BE2C (cell line): ENCODE data around the gene GPN2.
A peak's percentile ranks its signal among the peaks of the same experiment; 100 is the strongest.
"Not testable (repeated sequence)": the region's sequence is repeated elsewhere in the genome, so short reads cannot be mapped to it uniquely, and the experiment has no call there.

ENCODE experiments used
- DNase-seq: peaks from one replicate; pipeline ENCODE4 v3.0.0-alpha.2; 2020
- H3K27me3 ChIP-seq: fragments of 250-450 bp; sonication (Bioruptor Pico); 2 replicates; pipeline ENCODE4 v1.5.1; 2020; ENCODE audit warnings: mild to moderate bottlenecking
- H3K36me3 ChIP-seq: fragments of 250-450 bp; sonication (Bioruptor Pico); 2 replicates; pipeline ENCODE4 v1.5.1; 2020; ENCODE audit warnings: mild to moderate bottlenecking
- H3K4me1 ChIP-seq: fragments of 250-450 bp; sonication (Bioruptor Pico); 2 replicates; pipeline ENCODE4 v1.5.1; 2020
- H3K4me3 ChIP-seq: 2 replicates; pipeline ENCODE4 v1.5.1; 2011; ENCODE audit warnings: low read depth, low read length
- H3K9me3 ChIP-seq: fragments of 250-450 bp; sonication (Bioruptor Pico); 2 replicates; pipeline ENCODE4 v1.5.1; 2020
- CTCF ChIP-seq: IDR thresholded peaks from 2 replicates; pipeline ENCODE4 v1.5.1; 2012; ENCODE audit warnings: mild to moderate bottlenecking, low read depth, low read length

The GPN2 gene

GRCh38 chr1:26852701-26853100 lies 37.4 kb downstream of the GPN2 start:
- Histone ChIP-seq H3K9me3 (no peaks in the 10 kb centered on the region), H3K4me1 (no peaks in the 10 kb centered on the region), H3K27me3 (no peaks in the 10 kb centered on the region), H3K4me3 (no peak overlapping the region), H3K36me3 (peaks cover 3% of the 10 kb centered on the region; the same call in 1 of the 2 replicates)
- no peak for TF ChIP-seq CTCF
- DNase-seq, result no peak

- H3K4me1 ChIP-seq, result no peaks in the 10 kb centered on the region
- no peak for DNase-seq
- no peak overlapping the region for H3K4me3 ChIP-seq
- H3K27me3 ChIP-seq, result no peaks in the 10 kb centered on the region
- 0 out of 2 replicates have a peak, but pooled peaks have one; percentile 9 for TF ChIP-seq CTCF
- no peaks in the 10 kb centered on the region for H3K9me3 ChIP-seq
- peaks cover 3% of the 10 kb centered on the region; the same call in 1 of the 2 replicates for H3K36me3 ChIP-seq
Observed at GRCh38 chr1:26851106-26851684, 38.9 kb downstream of the GPN2 start.

GRCh38 chr1:26848941-26849774 lies 40.9 kb downstream of the GPN2 start:
- Histone ChIP-seq H3K4me3 (no peak overlapping the region), H3K27me3 (no peaks in the 10 kb centered on the region), H3K9me3 (no peaks in the 10 kb centered on the region), H3K4me1 (no peaks in the 10 kb centered on the region), H3K36me3 (peaks cover 3% of the 10 kb centered on the region; the same call in 1 of the 2 replicates)
- no peak for TF ChIP-seq CTCF
- no peak for DNase-seq

- TF ChIP-seq CTCF, result no peak
- no peaks in the 10 kb centered on the region for H3K27me3 ChIP-seq
- no peak for DNase-seq
- no peak overlapping the region for H3K4me3 ChIP-seq
- H3K4me1 ChIP-seq, result no peaks in the 10 kb centered on the region
- H3K36me3 ChIP-seq, result peaks cover 3% of the 10 kb centered on the region; the same call in 1 of the 2 replicates
- H3K9me3 ChIP-seq, result no peaks in the 10 kb centered on the region
Observed at GRCh38 chr1:26848499-26848898, 41.6 kb downstream of the GPN2 start.

GRCh38 chr1:26847826-26848225 lies 42.3 kb downstream of the GPN2 start:
- H3K4me3 ChIP-seq, H3K9me3 ChIP-seq, H3K36me3 ChIP-seq, DNase-seq, H3K27me3 ChIP-seq, H3K4me1 ChIP-seq: not testable (repeated sequence)

GRCh38 chr1:26844424-26845196 lies 45.5 kb downstream of the GPN2 start:
- no peaks in the 10 kb centered on the region for H3K4me1 ChIP-seq
- no peak overlapping the region for H3K4me3 ChIP-seq
- no peak for TF ChIP-seq CTCF
- no peaks in the 10 kb centered on the region for H3K9me3 ChIP-seq
- no peak for DNase-seq
- no peaks in the 10 kb centered on the region for H3K27me3 ChIP-seq
- H3K36me3 ChIP-seq, result no peaks in the 10 kb centered on the region
